GM21723 (cell line): ENCODE measurements around the gene RFNG.

Experiments used
- ATAC-seq: cut with Tn5 transposase; IDR thresholded peaks from one replicate; pipeline ENCODE4 v1.9.1; 2021; ENCODE audit warnings: mild to moderate bottlenecking, moderate library complexity; ENCODE audit not compliant: unreplicated experiment

The RFNG gene

DNA sequence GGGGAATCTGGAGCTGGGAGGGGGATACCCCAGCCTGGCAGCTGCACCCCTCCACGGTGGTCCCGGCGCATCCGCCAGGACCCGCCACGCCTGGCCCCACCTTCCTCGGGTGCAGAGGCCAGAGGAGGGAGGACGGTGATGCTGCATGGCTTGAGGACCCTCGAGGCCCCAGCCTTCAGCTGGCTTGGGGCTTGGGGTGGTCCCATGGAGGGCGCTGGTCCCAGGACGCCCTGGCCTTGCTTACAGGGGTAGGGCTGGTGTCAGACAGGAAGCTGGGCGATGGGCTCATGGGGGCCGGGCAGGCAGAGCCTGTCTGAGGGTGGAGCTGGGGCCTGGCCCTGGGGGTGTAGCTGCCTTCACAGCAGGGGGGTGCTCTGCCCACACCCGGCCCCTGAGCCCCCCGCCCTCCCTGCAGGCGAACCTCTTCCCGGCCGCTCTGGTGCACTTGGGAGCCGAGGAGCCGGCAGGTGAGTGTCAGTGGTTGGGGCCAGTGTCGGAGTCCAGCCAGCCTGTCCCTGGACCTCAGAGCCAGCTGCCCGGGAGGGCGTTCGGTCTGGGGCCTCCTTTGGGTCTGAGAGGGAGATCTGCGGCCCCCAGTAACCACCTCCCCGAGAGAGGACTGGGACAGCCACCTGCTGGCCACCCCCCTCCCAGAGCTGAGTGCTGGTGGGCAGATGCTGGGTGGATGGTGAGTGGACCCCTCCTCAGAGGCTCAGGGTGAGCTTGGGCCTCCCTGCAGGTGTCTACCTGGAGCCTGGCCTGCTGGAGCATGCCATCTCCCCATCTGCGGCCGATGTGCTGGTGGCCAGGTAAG lies 35.3 kb downstream of the RFNG start:
- no peak for ATAC-seq

DNA sequence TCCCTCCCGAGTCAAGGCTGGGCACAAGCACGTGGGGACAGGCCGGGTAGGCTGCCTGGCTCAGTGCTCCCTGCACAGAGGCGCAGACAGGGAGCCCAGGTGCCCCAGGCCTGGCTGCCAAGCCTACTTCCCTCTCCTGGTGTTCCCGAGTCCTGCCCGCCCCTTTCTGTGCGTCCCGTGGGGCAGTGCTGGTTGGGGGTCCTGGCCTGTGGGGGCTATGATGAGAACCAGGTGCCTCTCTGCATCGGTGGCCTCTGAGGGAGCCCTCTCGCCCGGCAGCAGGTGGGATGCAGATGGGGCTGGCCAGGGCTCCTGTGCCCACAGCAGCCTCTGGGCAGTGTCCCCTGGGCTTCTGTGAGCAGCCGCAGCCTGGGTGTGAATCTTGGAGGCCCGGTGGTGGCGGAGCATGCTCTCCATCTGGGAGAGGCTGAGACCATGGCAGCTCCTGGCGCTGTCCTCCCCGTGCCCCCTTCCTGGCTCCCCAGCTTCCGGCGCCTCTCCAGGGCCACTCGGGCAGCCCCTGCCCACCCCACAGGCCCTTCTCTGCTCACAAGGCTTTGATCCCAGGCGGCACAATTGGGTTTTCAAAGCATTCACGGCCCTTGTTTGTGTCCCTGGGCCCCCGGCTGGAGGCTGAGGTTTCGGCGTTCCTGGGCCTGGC lies 36.2 kb downstream of the RFNG start:
- no peak for ATAC-seq

- ATAC-seq = no peak
Observed at GRCh38 chr17:82014971-82015310, 36.7 kb downstream of the RFNG start.

DNA sequence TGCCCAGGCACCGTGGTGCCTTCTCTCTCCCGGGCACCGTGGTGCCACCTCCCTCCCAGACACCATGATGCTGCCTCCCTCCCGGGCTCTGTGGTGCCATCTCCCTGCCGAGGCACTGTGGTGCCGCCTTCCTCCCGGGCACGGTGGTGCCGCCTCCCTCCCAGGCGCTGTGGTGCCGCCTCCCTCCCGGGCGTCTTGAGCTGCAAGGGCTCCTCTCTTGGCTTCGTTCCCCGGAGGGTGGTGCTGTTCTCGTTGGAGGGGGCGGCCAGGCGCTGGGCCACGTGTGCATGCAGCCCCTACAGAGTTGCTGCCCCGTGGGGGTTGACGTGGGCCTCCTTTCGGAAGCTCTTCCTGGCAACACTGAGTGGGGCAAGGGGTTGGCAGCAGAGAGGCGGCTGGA lies 37.2 kb downstream of the RFNG start:
- ATAC-seq = no peak

- ATAC-seq = no peak
Observed at GRCh38 chr17:82013772-82014321, 37.8 kb downstream of the RFNG start.

GRCh38 chr17:82013341-82013740 lies 38.3 kb downstream of the RFNG start:
- no peak for ATAC-seq

- no peak for ATAC-seq
Observed at GRCh38 chr17:82012640-82013295, 38.8 kb downstream of the RFNG start.

- ATAC-seq = no peak
Observed at GRCh38 chr17:82012261-82012639, 39.4 kb downstream of the RFNG start.

GRCh38 chr17:82011617-82012187 lies 39.9 kb downstream of the RFNG start:
- ATAC-seq = no peak

DNA sequence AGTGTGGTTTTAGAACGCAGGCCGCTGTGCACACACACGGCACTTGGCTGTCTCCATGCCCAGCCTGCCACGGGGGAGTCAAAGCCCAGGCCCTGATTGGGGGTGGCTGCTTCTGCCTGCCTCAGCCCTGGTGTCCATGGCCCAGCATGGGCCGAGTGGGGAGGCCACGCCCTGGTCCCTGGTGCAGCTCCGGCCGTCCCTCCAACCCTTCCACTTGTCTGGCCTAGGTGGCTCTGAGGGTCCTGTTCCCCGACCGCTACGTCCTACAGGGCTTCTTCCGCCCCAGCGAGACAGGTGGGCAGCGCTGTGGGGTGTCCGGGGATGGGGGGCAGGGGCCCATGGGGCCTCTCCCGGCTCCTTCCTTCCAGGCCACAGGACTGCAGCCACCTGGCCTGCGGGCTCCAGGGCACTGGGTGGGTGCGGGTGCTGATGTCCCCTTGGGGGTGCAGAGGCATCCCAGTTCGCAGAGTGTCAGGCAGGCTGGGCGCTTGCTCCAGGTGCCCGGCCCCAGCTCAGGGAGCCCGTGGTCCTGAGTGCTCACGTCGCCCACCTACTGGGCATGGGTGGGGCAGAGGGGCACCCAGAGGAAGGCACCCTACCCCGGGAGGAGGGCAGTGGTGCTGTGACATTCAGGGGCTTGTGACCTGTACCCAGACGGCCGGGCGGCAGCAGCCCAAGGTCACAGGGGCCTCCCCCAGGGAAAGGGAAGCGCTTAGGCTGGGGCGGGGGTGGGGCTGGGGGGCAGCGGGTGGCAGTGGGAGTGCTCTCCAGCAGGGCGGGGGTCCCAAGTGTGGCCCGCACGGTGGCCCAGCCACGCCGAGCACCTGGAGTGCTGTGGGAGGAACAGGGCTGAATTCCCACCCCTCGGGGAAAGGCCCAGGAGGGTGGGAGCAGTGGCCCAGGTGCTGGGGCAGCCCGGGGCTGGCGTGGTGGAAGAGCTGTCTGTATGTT lies 40.8 kb downstream of the RFNG start:
- no peak for ATAC-seq

DNA sequence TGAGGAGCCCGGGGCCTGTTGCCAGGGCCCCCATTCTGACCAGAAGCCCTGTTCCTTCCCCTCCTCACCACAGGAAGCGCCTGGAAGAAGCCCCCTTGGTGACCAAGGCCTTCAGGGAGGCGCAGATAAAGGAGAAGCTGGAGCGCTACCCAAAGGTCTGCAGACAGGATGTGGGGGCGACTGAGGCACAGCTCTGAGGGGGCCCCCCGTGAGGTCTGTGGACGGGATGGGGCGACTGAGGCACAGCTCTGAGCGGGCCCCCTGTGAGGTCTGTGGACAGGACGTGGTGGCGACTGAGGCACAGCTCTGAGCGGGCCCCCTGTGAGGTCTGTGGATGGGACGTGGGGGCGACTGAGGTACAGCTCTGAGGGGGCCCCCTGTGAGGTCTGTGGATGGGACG lies 42.2 kb downstream of the RFNG start:
- no peak for ATAC-seq

DNA sequence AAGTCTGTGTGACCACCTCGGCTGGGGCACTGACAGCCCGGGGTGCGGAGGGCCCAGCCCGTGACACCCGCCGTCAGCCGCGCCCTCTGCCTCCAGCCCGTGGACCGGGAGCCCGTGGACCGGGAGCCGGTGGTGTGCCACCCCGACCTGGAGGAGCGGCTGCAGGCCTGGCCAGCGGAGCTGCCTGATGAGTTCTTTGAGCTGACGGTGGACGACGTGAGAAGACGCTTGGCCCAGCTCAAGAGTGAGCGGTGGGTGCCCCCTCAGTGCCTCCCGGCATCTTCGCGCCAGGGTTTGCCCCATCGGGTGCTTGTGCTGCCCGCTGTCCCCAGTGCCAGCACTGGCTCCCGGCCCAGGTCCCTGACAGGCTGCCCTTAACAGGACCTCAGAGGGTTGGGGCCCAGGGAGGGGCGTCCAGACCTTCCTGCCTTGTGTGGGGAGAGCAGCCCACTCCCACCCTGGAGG lies 42.6 kb downstream of the RFNG start:
- no peak for ATAC-seq

DNA sequence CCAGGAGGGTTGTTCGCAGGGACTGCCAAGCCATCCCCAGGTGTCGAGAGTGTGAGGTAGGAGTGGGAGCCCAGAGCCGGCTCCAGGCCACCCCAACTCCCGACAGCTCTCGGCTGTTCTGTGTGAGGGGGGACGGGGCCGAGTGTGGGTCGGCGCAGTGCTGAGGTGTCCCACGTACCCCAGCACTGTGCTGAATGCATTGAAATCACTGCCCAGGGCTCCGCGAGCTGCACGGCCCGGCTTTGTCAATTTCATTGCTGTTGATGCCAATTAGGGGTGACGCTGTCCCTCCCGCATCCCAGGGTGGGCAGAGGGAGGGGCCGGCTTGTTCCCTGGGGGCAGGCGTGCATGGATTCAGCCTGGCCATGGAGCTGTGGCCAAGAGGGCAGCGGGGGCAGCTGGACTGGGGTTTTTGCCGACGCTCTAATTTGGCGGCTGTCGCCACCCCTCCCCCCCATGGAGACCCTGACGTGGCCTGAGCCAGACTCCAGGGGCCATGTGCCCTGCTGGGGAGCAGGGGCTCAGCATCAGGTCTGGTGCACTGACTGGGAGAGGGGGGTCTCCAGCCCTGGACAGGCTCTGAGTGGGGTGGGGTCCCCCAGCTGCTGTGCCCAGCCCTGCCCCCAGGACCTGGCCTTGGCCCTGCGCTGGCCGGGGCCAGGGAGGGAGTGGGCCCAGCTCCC lies 43.2 kb downstream of the RFNG start:
- ATAC-seq = no peak

DNA sequence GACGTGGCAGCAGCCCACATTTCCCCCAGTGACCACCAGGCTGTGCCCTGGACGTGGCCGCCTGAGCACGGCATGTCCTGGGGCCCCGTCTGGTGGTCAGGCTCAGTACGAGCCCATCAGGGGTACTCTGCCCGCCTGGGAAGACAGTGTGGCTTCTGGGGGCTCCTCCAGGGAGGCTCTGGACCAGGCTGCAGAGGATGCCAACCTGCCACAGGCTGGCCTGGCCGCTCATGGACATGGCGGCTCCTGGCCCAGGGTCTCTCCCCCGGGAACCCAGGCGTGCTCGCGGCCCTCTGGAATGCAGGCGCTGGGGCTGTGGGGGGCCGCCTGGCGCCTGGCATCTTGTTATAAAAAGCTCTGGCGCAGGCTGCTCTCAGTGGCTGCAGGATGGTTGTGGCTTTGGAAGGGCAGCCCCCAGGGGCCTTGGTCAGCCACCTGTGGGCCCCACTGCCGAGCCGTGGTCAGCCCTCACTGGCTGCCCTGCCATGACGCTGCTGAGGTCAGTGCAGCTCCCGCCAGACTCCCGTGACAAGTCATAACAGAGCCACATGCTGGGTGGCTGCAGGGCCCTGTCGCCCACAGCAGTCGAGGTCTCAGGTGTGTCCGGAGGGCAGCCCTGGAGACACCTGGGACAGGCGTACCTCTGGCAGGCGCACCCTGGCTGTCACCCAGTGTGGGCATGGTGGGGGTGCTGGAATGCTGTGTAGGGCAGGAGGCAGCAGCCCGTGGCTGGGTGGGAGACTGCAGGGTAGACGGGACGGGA lies 43.9 kb downstream of the RFNG start:
- no peak for ATAC-seq

DNA sequence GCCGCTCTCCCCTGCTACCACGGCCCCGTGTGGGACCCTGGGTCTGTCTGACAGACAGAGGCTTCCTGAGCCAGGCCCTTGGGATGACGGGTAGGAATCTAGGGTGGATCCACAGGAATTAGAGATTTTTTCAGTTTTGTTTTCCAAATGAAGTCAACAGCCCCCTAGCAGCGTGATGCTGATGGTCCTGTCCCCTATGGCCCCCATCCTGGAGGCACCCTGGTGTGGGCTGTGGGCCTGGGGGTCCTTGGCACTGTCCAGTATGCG lies 44.5 kb downstream of the RFNG start:
- no peak for ATAC-seq

DNA sequence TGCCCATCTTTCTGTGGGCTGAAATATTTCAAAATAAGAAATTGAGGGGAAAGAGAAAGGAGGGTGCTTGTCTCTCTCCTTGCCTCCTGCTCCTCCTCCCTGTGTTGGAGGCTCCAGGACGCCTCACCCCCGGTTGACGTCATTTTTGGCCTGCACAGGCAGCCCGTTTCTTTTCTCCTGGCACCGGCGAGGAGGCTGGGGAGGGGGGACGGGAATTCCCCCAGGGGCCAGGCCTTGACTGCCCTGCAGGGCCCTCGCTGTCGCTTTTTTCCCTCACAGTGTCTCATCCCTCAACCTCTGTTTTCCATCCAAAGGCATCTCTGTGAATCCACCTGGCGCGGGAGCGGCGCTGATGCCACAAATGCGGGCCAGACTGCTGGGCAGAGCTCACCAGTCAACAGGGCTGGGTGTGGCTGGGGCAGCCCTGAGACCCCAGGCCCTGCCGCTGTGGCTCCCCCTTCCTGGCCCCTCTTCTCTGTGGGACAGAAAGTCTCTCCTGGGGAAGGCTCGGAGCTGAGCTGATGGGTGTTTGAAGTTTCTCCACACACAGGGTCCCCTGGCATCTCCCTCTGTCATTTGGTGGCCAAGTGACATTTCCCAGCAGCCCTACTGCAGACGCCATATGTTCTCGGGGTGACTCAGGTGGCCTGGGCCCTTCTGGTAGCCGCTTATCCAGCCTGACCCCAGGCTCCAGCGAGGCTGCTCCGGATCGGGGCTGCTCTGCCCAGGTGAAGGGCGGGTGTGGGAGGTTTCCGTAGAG lies 45.0 kb downstream of the RFNG start:
- ATAC-seq = no peak

DNA sequence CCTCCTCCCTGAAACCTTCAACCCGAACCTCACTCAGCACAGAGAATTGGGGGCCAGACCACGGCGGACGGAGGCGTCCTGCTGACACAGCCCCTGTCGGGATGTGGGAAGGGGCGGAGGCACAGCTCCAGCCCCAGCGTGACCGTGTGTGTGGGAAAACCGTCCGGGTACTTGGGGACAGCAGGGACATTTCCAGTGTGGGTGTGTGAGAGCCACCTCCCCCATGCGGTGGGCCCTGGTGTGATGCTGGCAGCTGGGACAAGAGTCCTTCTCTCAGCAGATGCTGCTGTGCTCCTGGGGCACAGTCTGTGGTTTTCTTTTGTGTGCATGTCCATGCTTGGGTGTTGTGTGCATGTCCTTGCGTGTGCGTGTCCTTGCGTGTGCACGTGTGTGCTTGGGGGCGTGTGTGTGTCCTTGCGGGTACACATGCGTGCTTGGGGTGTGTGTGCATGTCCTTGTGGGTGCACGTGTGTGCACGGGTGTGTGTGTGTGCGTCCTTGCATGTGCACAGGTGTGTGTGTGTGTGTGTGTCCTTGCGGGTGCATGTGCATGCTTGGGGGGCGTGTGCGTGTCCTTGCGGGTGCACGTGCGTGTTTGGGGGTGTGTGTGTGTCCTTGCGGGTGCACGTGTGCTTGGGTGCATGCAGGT lies 45.8 kb downstream of the RFNG start:
- ATAC-seq = no peak
